ENCODE results near the gene SMCHD1. TPM values are rescaled to one million over a fixed set of nuclear protein-coding genes. Genes with fewer than 3 reads are reported as not detected.
"Not testable (repeated sequence)": the region's sequence is repeated elsewhere in the genome, so short reads cannot be mapped to it uniquely, and the experiment has no call there.

Gene SMCHD1
- total RNA-seq, 1 donor from 2014 or later = 28.3 TPM

- H3K4me1 Mint-ChIP-seq (ENCODE audit: unreplicated experiment) = peaks cover 20% of the 10 kb centered on the region
- peak overlapping the region; percentile 95 for H3K4me3 Mint-ChIP-seq (ENCODE audit: unreplicated experiment)
- peaks cover 9% of the 10 kb centered on the region for H3K27me3 Mint-ChIP-seq (ENCODE audit: unreplicated experiment)
- TF ChIP-seq, protein P1, sequence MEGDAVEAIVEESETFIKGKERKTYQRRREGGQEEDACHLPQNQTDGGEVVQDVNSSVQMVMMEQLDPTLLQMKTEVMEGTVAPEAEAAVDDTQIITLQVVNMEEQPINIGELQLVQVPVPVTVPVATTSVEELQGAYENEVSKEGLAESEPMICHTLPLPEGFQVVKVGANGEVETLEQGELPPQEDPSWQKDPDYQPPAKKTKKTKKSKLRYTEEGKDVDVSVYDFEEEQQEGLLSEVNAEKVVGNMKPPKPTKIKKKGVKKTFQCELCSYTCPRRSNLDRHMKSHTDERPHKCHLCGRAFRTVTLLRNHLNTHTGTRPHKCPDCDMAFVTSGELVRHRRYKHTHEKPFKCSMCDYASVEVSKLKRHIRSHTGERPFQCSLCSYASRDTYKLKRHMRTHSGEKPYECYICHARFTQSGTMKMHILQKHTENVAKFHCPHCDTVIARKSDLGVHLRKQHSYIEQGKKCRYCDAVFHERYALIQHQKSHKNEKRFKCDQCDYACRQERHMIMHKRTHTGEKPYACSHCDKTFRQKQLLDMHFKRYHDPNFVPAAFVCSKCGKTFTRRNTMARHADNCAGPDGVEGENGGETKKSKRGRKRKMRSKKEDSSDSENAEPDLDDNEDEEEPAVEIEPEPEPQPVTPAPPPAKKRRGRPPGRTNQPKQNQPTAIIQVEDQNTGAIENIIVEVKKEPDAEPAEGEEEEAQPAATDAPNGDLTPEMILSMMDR (IDR thresholded peaks at IDR 0.05; ENCODE audit: unreplicated experiment) = no peak
- peak; percentile 41 for DNase-seq (ENCODE audit: low spot score)
- H3K36me3 Mint-ChIP-seq (ENCODE audit: low read depth, unreplicated experiment) = peaks cover 11% of the 10 kb centered on the region
- H3K27ac Mint-ChIP-seq (ENCODE audit: unreplicated experiment) = peak overlapping the region; percentile 52
- no peaks in the 10 kb centered on the region for H3K9me3 Mint-ChIP-seq (ENCODE audit: unreplicated experiment)
Observed at GRCh38 chr18:2656237-2656980, 883 bp downstream of the SMCHD1 start.

GRCh38 chr18:2656981-2657512, 1.5 kb downstream of the SMCHD1 start:
- Mint-ChIP-seq H3K9me3 (ENCODE audit: unreplicated experiment) (no peaks in the 10 kb centered on the region), H3K27me3 (ENCODE audit: unreplicated experiment) (peaks cover 9% of the 10 kb centered on the region), H3K4me3 (ENCODE audit: unreplicated experiment) (peak overlapping the region; percentile 95), H3K27ac (ENCODE audit: unreplicated experiment) (peak overlapping the region; percentile 7), H3K4me1 (ENCODE audit: unreplicated experiment) (peaks cover 20% of the 10 kb centered on the region), H3K36me3 (ENCODE audit: low read depth, unreplicated experiment) (peaks cover 11% of the 10 kb centered on the region)
- DNase-seq (ENCODE audit: low spot score) = no peak
- TF ChIP-seq, protein P1 (IDR thresholded peaks at IDR 0.05; ENCODE audit: unreplicated experiment) = no peak

DNA sequence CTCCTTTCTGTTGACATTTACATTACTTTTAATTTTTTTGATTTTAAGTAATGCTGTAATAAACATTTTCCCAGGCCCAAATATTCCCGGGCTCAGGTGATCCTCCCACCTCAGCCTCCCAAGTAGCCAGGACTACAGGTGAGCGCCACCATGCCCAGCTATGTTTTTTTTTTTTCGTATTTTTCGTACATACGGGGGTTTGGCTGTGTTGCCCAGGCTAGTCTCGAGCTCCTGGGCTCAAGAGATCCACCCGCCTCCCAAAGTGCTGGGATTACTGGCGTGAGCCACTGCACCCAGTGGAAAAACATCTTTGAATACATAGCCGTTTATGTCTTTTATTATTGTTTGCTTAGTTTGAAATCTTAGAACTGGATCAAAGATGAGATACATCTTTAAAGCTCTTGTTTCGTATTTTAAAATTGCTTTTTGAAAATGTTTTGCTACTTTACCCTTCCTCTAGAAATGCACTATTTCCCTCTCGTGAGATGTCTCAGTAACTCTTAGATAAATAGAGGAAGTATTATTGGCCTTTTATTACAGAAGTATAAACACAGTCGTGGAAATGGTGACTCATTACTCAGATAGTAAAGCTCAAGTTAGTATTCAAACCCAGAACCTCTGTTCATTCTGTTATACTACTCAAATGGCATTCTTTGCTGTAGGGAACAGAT, 2.4 kb downstream of the SMCHD1 start:
- DNase-seq (ENCODE audit: low spot score) = no peak
- Mint-ChIP-seq H3K27me3 (ENCODE audit: unreplicated experiment) (peaks cover 9% of the 10 kb centered on the region), H3K27ac (ENCODE audit: unreplicated experiment) (no peak overlapping the region), H3K4me1 (ENCODE audit: unreplicated experiment) (peaks cover 20% of the 10 kb centered on the region), H3K9me3 (ENCODE audit: unreplicated experiment) (no peaks in the 10 kb centered on the region), H3K4me3 (ENCODE audit: unreplicated experiment) (no peak overlapping the region), H3K36me3 (ENCODE audit: low read depth, unreplicated experiment) (peaks cover 11% of the 10 kb centered on the region)
- TF ChIP-seq, protein P1 (IDR thresholded peaks at IDR 0.05; ENCODE audit: unreplicated experiment) = no peak

DNA sequence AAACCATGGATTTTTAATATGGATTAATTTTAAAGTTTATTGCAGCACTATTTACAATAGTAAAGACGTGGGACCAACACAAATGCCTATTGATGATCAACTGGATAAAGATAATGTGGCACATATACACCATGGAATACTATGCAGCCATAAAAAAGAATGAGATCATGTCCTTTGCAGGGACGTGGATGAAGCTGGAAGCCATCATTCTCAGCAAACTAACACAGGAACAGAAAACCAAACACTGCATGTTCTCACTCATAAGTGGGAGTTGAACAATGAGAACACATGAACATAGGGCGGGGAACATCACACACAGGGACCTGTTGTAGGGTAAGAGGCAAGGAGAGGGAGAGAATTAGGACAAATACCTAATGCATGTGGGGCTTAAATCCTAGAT, 5.3 kb downstream of the SMCHD1 start:
- H3K27me3 Mint-ChIP-seq (ENCODE audit: unreplicated experiment); H3K27ac Mint-ChIP-seq (ENCODE audit: unreplicated experiment); H3K9me3 Mint-ChIP-seq (ENCODE audit: unreplicated experiment); DNase-seq (ENCODE audit: low spot score): not testable (repeated sequence)
- Mint-ChIP-seq H3K4me3 (ENCODE audit: unreplicated experiment) (peak overlapping the region; percentile 42), H3K36me3 (ENCODE audit: low read depth, unreplicated experiment) (peaks cover 11% of the 10 kb centered on the region), H3K4me1 (ENCODE audit: unreplicated experiment) (peaks cover 13% of the 10 kb centered on the region)

DNA sequence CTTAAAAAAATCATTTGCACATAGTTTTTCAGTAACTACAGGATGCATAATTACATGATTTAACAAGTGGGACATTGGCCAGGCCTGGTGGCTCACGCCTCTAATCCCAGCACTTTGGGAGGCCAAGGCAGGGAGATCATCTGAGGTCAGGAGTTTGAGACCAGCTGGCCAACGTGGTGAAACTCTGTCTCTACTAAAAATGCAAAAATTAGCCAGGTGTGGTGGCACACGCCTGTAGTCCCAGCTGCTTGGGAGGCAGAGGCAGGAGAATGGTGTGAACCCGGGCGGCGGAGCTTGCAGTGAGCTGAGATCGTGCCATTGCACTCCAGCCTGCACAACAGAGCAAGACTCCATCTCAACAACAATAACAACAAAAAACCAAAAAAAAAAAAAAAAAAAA, 6.8 kb downstream of the SMCHD1 start:
- H3K36me3 Mint-ChIP-seq (ENCODE audit: low read depth, unreplicated experiment); H3K27ac Mint-ChIP-seq (ENCODE audit: unreplicated experiment); H3K4me1 Mint-ChIP-seq (ENCODE audit: unreplicated experiment); H3K9me3 Mint-ChIP-seq (ENCODE audit: unreplicated experiment); H3K27me3 Mint-ChIP-seq (ENCODE audit: unreplicated experiment); DNase-seq (ENCODE audit: low spot score); H3K4me3 Mint-ChIP-seq (ENCODE audit: unreplicated experiment): not testable (repeated sequence)

DNA sequence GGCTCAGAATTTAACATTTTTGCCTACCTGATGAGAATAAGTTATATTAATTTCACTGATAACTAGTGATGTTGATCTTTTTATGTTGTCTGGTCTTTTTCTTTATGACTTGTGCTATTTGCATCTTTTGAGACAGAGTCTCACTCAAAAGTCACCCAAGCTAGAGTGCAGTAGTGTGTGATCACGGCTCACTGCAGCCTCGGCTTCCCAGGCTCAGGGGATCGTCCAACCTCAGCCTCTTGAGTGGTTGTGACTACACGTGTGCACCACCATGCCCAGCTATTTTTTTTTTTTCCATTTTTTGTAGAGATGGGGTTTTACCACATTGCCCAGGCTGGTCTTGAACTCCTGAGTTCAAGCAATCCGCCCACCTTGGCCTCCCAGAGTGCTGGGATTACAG, 7.5 kb downstream of the SMCHD1 start:
- TF ChIP-seq, protein P1 (IDR thresholded peaks at IDR 0.05; ENCODE audit: unreplicated experiment) = no peak
- Mint-ChIP-seq H3K36me3 (ENCODE audit: low read depth, unreplicated experiment) (peaks cover 8% of the 10 kb centered on the region), H3K27me3 (ENCODE audit: unreplicated experiment) (no peaks in the 10 kb centered on the region), H3K27ac (ENCODE audit: unreplicated experiment) (no peak overlapping the region), H3K4me3 (ENCODE audit: unreplicated experiment) (no peak overlapping the region), H3K4me1 (ENCODE audit: unreplicated experiment) (peaks cover 3% of the 10 kb centered on the region), H3K9me3 (ENCODE audit: unreplicated experiment) (no peaks in the 10 kb centered on the region)
- DNase-seq (ENCODE audit: low spot score) = no peak

All from endothelial cell (in vitro differentiated cells).